Upper lobe of right lung (tissue), 1 donor: Measurements from ENCODE around the gene KCNJ1. TPM values are rescaled to one million over a fixed set of nuclear protein-coding genes. Genes with fewer than 3 reads are reported as not detected.

Experiments
- ATAC-seq: fragments of 200-7000 bp; cut with Tn5 transposase; one replicate; pipeline ENCODE4 v1.9.1; 2020; ENCODE audit warnings: mild to moderate bottlenecking, moderate library complexity
- DNase-seq: peaks from one replicate; pipeline ENCODE4 v3.0.0-alpha.2; 2020
- H3K27ac ChIP-seq: fragments of 200-600 bp; one replicate; pipeline ENCODE4 v1.8.0; 2022
- H3K27me3 ChIP-seq: fragments of 200-600 bp; one replicate; pipeline ENCODE4 v1.8.0; 2022; ENCODE audit warnings: mild to moderate bottlenecking
- H3K36me3 ChIP-seq: fragments of 200-600 bp; one replicate; pipeline ENCODE4 v1.8.0; 2022
- H3K4me1 ChIP-seq: fragments of 200-600 bp; one replicate; pipeline ENCODE4 v1.8.0; 2022
- H3K4me3 ChIP-seq: fragments of 200-600 bp; one replicate; pipeline ENCODE4 v1.8.0; 2022; ENCODE audit warnings: mild to moderate bottlenecking
- H3K9me3 ChIP-seq: fragments of 200-600 bp; one replicate; pipeline ENCODE4 v1.8.0; 2022
- CTCF ChIP-seq: fragments of 200-600 bp; IDR thresholded peaks from one replicate; pipeline ENCODE4 v1.8.0; 2022; ENCODE audit warnings: antibody characterized with exemption
- intact Hi-C: fragments of 100-400 bp; cut with DNase I; formaldehyde crosslinking; loops from one replicate; pipeline ENCODE4 v1.11.0; 2022
- total RNA-seq: library from RNA; stranded (reverse); fragmentation: NEBNext Ultra II Directional; extraction: Animal tissue kit (Norgen Biotek cat#: 25700); gene quantifications from one replicate; pipeline ENCODE4 v1.2.1, GENCODE V29; 2021
- donor health status: DM: no; HTN: yes; CAD: no; lungs with severe emphysema.

Gene KCNJ1
- total RNA-seq, 1 donor from 2014 or later, result 0.23 TPM

- TF ChIP-seq CTCF, result no peak
- no peak for ATAC-seq
- no peaks in the 10 kb centered on the region for H3K9me3 ChIP-seq
- H3K36me3 ChIP-seq, result peaks cover 45% of the 10 kb centered on the region
- peaks cover 8% of the 10 kb centered on the region for H3K4me1 ChIP-seq
- H3K27me3 ChIP-seq, result no peaks in the 10 kb centered on the region
- no peak for DNase-seq
- H3K27ac ChIP-seq, result no peak overlapping the region
- no peak overlapping the region for H3K4me3 ChIP-seq
- intact Hi-C loops, result no loop called here
These were observed 60.4 kb downstream of the KCNJ1 start for GRCh38 chr11:128806506-128807261.

- Histone ChIP-seq H3K4me1 (peaks cover 8% of the 10 kb centered on the region), H3K27ac (no peak overlapping the region), H3K27me3 (no peaks in the 10 kb centered on the region), H3K4me3 (no peak overlapping the region), H3K36me3 (peaks cover 39% of the 10 kb centered on the region), H3K9me3 (no peaks in the 10 kb centered on the region)
- TF ChIP-seq CTCF, result no peak
- DNase-seq (no peak), ATAC-seq (no peak)
- intact Hi-C loops, result no loop called here
These were observed 62.6 kb downstream of the KCNJ1 start for GRCh38 chr11:128804481-128804880.

GRCh38 chr11:128803449-128804245 is 63.4 kb downstream of the KCNJ1 start:
- peaks cover 35% of the 10 kb centered on the region for H3K36me3 ChIP-seq
- no peaks in the 10 kb centered on the region for H3K9me3 ChIP-seq
- TF ChIP-seq CTCF, result no peak
- intact Hi-C loops, result no loop called here
- no peak overlapping the region for H3K27ac ChIP-seq
- no peak for DNase-seq
- H3K27me3 ChIP-seq, result no peaks in the 10 kb centered on the region
- ATAC-seq, result peak; percentile 80
- H3K4me3 ChIP-seq, result no peak overlapping the region
- H3K4me1 ChIP-seq, result peaks cover 8% of the 10 kb centered on the region

GRCh38 chr11:128803011-128803410 is 64.1 kb downstream of the KCNJ1 start:
- Histone ChIP-seq H3K27me3 (no peaks in the 10 kb centered on the region), H3K27ac (no peak overlapping the region), H3K4me3 (no peak overlapping the region), H3K4me1 (peaks cover 8% of the 10 kb centered on the region), H3K9me3 (no peaks in the 10 kb centered on the region), H3K36me3 (peaks cover 32% of the 10 kb centered on the region)
- no peak for DNase-seq
- no peak for TF ChIP-seq CTCF
- intact Hi-C loops, result no loop called here
- ATAC-seq, result no peak

GRCh38 chr11:128802358-128802981 is 64.6 kb downstream of the KCNJ1 start:
- peak; percentile 19 for TF ChIP-seq CTCF
- peak; percentile 78 for ATAC-seq
- intact Hi-C loops, result no loop called here
- Histone ChIP-seq H3K27ac (no peak overlapping the region), H3K9me3 (no peaks in the 10 kb centered on the region), H3K4me3 (no peak overlapping the region), H3K36me3 (peaks cover 27% of the 10 kb centered on the region), H3K27me3 (no peaks in the 10 kb centered on the region), H3K4me1 (peaks cover 8% of the 10 kb centered on the region)
- DNase-seq, result no peak
